Ishikawa (cell line): ENCODE results near the gene NPEPPS.

Source experiments
- CEBPB ChIP-seq: IDR thresholded peaks from 2 replicates; pipeline ENCODE4 v1.6.1; 2012
- CREB1 ChIP-seq: IDR thresholded peaks from 2 replicates; pipeline ENCODE4 v1.6.1; 2012; ENCODE audit warnings: low read depth
- EGR1 ChIP-seq: IDR thresholded peaks from 2 replicates; pipeline ENCODE4 v1.6.1; 2012
- EP300 ChIP-seq: IDR thresholded peaks from 2 replicates; pipeline ENCODE4 v1.6.1; 2012; ENCODE audit warnings: borderline replicate concordance
- FOXM1 ChIP-seq: IDR thresholded peaks from 2 replicates; pipeline ENCODE4 v1.6.1; 2012; ENCODE audit warnings: low read depth, borderline replicate concordance
- NFIC ChIP-seq: IDR thresholded peaks from 2 replicates; pipeline ENCODE4 v1.6.1; 2012
- RAD21 ChIP-seq: IDR thresholded peaks from 2 replicates; pipeline ENCODE4 v1.6.1; 2012; ENCODE audit warnings: low read depth
- REST ChIP-seq: IDR thresholded peaks from 2 replicates; pipeline ENCODE4 v1.6.1; 2012; ENCODE audit warnings: low read depth, mild to moderate bottlenecking
- TAF1 ChIP-seq: IDR thresholded peaks from 2 replicates; pipeline ENCODE4 v1.6.1; 2012; ENCODE audit warnings: low read depth, mild to moderate bottlenecking
- TCF12 ChIP-seq: IDR thresholded peaks from 2 replicates; pipeline ENCODE4 v1.6.1; 2012; ENCODE audit warnings: low read depth
- TEAD4 ChIP-seq: IDR thresholded peaks from 2 replicates; pipeline ENCODE4 v1.6.1; 2012
- USF1 ChIP-seq: IDR thresholded peaks from 2 replicates; pipeline ENCODE4 v1.6.1; 2012
- YY1 ChIP-seq: IDR thresholded peaks from 2 replicates; pipeline ENCODE4 v1.6.1; 2012; ENCODE audit warnings: low read depth
- ZBTB7A ChIP-seq: IDR thresholded peaks from 2 replicates; pipeline ENCODE4 v1.6.1; 2012; ENCODE audit warnings: low read depth
- TF ChIP-seq, protein P1 (sequence below): IDR thresholded peaks from 2 replicates; pipeline ENCODE4 v1.6.1; 2012

Gene NPEPPS

DNA sequence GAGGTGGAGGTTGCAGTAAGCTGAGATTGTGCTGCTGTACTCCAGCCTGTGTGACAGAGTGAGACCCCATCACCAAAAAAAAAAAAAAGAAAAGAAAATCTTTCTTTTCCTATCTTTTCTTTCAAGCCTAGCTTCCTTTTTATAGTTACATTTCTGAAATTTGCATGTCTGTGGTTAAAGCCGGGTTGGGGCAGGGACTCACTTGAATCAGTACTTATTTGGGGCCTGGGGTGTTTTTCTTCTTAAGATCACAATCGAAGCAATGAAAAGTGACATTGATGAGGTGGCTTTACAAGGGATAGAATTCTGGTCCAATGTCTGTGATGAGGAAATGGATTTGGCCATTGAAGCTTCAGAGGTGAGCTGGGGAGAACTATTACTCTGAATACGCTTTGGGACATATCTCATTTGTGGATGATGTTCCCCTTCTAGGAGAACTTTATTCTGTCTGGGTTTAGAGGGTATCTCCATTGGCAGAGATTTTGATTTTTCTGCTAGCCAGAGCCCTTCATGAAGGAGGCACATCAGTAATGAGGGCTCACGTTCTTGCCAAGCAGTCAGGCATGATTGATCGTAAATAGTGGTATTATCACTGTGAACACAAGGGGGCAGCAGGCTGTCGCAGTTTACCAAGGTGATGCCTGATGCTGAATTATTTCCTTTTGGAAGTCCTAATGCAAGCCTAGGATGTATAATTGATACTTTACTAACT lies 133.2 kb downstream of the NPEPPS start:
- TF ChIP-seq EP300 (no peak), RAD21 (peak; percentile 25; the same call in 1 of the 2 replicates), TCF12 (no peak), YY1 (no peak)

GRCh38 chr17:47664624-47664941 lies 133.7 kb downstream of the NPEPPS start:
- TF ChIP-seq NFIC = no peak
- TF ChIP-seq RAD21 = no peak
- TF ChIP-seq TAF1 = no peak
- TF ChIP-seq, protein P1, sequence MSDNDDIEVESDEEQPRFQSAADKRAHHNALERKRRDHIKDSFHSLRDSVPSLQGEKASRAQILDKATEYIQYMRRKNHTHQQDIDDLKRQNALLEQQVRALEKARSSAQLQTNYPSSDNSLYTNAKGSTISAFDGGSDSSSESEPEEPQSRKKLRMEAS = no peak
- no peak for TF ChIP-seq EP300
- TF ChIP-seq YY1 = no peak
- TF ChIP-seq REST = no peak
- TF ChIP-seq EGR1 = no peak
- TF ChIP-seq USF1 = no peak
- TF ChIP-seq ZBTB7A = no peak
- no peak for TF ChIP-seq TCF12
- TF ChIP-seq CEBPB = no peak
- TF ChIP-seq CREB1 = no peak

DNA sequence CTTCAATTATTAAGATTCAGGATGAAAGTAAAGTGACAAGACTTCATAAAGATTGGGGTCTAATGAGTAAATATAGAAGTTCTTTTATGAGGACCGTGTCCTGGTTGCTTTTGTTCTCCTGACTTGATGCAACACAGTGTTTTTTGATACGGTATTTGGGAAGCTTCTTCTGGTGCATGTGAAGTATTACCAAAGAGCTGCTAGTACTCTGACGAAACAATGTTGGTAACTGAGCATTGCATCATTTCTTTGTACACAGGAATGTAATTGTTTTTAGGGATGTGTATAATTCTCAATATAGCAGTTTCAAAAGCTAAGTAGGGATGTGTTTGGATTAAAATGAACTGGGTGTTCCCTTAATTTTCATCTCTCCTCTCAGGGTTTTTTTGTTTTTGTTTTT lies 134.7 kb downstream of the NPEPPS start:
- TF ChIP-seq TEAD4 = no peak
- TF ChIP-seq CREB1 = no peak
- TF ChIP-seq REST = no peak
- TF ChIP-seq TCF12 = no peak
- no peak for TF ChIP-seq ZBTB7A
- TF ChIP-seq CEBPB = no peak
- no peak for TF ChIP-seq NFIC
- no peak for TF ChIP-seq FOXM1
- TF ChIP-seq EGR1 = no peak
- TF ChIP-seq TAF1 = no peak
- TF ChIP-seq RAD21 = no peak
- TF ChIP-seq EP300 = no peak
- no peak for TF ChIP-seq YY1
- no peak for TF ChIP-seq USF1
- TF ChIP-seq, protein P1 = no peak

DNA sequence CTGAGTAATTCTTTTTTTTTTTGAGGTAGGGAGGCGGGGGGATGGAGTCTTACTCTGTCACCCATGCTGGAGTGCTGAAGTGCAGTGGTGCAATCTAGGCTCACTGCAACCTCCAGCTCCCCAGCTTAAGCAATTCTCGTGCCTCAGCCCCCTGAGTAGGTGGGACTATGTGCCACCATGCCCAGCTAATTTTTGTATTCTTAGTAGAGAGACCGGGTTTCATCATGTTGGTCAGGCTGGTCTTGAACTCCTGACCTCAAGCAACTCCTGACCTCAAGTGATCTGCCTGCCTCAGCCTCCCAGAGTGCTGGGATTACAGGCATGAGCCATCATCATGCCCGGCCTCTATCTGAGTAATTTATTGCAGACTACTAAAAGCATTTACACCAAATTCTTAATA lies 138.2 kb downstream of the NPEPPS start:
- TF ChIP-seq USF1 (no peak), RAD21 (no peak), TCF12 (no peak), EGR1 (no peak), EP300 (no peak), TAF1 (no peak), NFIC (no peak)

DNA sequence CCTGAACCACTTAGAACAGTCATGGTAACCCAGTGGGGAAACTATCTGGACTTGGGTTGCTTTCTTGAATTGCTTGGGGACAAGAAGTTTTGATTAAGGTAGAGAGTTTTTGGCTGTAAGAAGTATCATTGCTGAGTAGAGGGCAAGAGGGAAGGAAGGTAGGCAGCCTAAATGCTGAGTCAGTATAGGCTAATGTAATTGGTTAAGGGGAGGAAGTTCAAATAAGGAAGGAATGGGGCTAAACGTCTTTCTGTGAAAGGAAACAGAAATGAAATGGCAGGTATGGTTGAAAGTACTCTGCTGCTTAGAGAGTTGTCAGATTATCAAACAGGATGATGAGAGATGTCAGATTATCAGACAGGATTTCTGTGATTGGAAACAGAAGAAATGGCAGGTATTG lies 139.2 kb downstream of the NPEPPS start:
- no peak for TF ChIP-seq FOXM1
- TF ChIP-seq EGR1 = no peak
- TF ChIP-seq REST = no peak
- TF ChIP-seq ZBTB7A = no peak
- TF ChIP-seq EP300 = no peak
- no peak for TF ChIP-seq USF1
- no peak for TF ChIP-seq TEAD4
- TF ChIP-seq, protein P1 = no peak
- no peak for TF ChIP-seq YY1
- no peak for TF ChIP-seq CEBPB
